Lower lobe of right lung (tissue), 2 donors: ENCODE data around the gene ZNF302. TPM values are rescaled to one million over a fixed set of nuclear protein-coding genes. Genes with fewer than 3 reads are reported as not detected.

Experiments used
- ATAC-seq, 2 donors: fragments of 200-7000 bp; cut with Tn5 transposase; one replicate each; pipeline ENCODE4 v1.9.1; 2020 to 2022; ENCODE audit warnings: mild to moderate bottlenecking in 2 of 2, moderate library complexity in 2 of 2
- DNase-seq: peaks from one replicate; pipeline ENCODE4 v3.0.0-alpha.2; 2020
- H3K27ac ChIP-seq: fragments of 200-600 bp; one replicate; pipeline ENCODE4 v1.8.0; 2022
- H3K27me3 ChIP-seq: fragments of 200-600 bp; one replicate; pipeline ENCODE4 v1.8.0; 2022; ENCODE audit warnings: low read depth
- H3K36me3 ChIP-seq: fragments of 200-600 bp; one replicate; pipeline ENCODE4 v1.8.0; 2022; ENCODE audit warnings: mild to moderate bottlenecking
- H3K4me1 ChIP-seq: fragments of 200-600 bp; one replicate; pipeline ENCODE4 v1.8.0; 2022
- H3K4me3 ChIP-seq: fragments of 200-600 bp; one replicate; pipeline ENCODE4 v1.8.0; 2022; ENCODE audit warnings: mild to moderate bottlenecking
- H3K9me3 ChIP-seq: fragments of 200-600 bp; one replicate; pipeline ENCODE4 v1.8.0; 2022
- CTCF ChIP-seq: fragments of 200-600 bp; IDR thresholded peaks from one replicate; pipeline ENCODE4 v1.8.0; 2022; ENCODE audit warnings: antibody characterized with exemption, mild to moderate bottlenecking
- intact Hi-C: fragments of 100-400 bp; cut with DNase I; formaldehyde crosslinking; loops from one replicate; pipeline ENCODE4 v1.11.0; 2022
- total RNA-seq: library from RNA; stranded (reverse); fragmentation: NEBNext Ultra II Directional; extraction: Animal tissue kit (Norgen Biotek cat#: 25700); gene quantifications from one replicate; pipeline ENCODE4 v1.2.1, GENCODE V29; 2021
- donor health status: DM: no; HTN: yes; CAD: no; lungs with severe emphysema.

The ZNF302 gene
- total RNA-seq, 1 donor from 2014 or later, result 27.2 TPM

GRCh38 chr19:34673590-34673989 is 3.9 kb upstream of the ZNF302 start:
- H3K4me3 ChIP-seq, result no peak overlapping the region
- intact Hi-C loops, result no loop called here
- ATAC-seq, result no peak
- no peak overlapping the region for H3K27ac ChIP-seq
- H3K36me3 ChIP-seq, result no peaks in the 10 kb centered on the region
- no peaks in the 10 kb centered on the region for H3K9me3 ChIP-seq
- DNase-seq, result no peak
- H3K4me1 ChIP-seq, result peaks cover 16% of the 10 kb centered on the region
- TF ChIP-seq CTCF, result no peak
- H3K27me3 ChIP-seq, result no peaks in the 10 kb centered on the region

GRCh38 chr19:34675250-34675649 is 2.2 kb upstream of the ZNF302 start:
- Histone ChIP-seq H3K4me3 (no peak overlapping the region), H3K36me3 (peaks cover 14% of the 10 kb centered on the region), H3K9me3 (peaks cover 5% of the 10 kb centered on the region), H3K27ac (no peak overlapping the region), H3K27me3 (no peaks in the 10 kb centered on the region), H3K4me1 (peaks cover 25% of the 10 kb centered on the region)
- ATAC-seq (no peak), DNase-seq (no peak)
- intact Hi-C loops, result no loop called here
- TF ChIP-seq CTCF, result no peak

- no peak for TF ChIP-seq CTCF
- peaks cover 25% of the 10 kb centered on the region for H3K4me1 ChIP-seq
- intact Hi-C loops, result no loop called here
- ATAC-seq (no peak), DNase-seq (no peak)
- peaks cover 12% of the 10 kb centered on the region for H3K9me3 ChIP-seq
- H3K4me3 ChIP-seq, result no peak overlapping the region
- H3K27me3 ChIP-seq, result no peaks in the 10 kb centered on the region
- peaks cover 19% of the 10 kb centered on the region for H3K36me3 ChIP-seq
- H3K27ac ChIP-seq, result no peak overlapping the region
These were observed 1.6 kb upstream of the ZNF302 start for GRCh38 chr19:34675919-34676318.

- H3K4me1 ChIP-seq, result peaks cover 25% of the 10 kb centered on the region
- H3K36me3 ChIP-seq, result peaks cover 27% of the 10 kb centered on the region
- H3K27me3 ChIP-seq, result no peaks in the 10 kb centered on the region
- H3K4me3 ChIP-seq, result peak within 1 kb of the TSS; percentile 82
- H3K9me3 ChIP-seq, result peaks cover 21% of the 10 kb centered on the region
- intact Hi-C loops, result no loop called here
- peak within 1 kb of the TSS; percentile 99 for H3K27ac ChIP-seq
- DNase-seq (peak; percentile 61), ATAC-seq (peak; percentile 85 to 91)
- no peak for TF ChIP-seq CTCF
These were observed 637 bp upstream of the ZNF302 start, which contains the start of gene SCGB2B2 for GRCh38 chr19:34676697-34677385. SCGB2B2 (minus strand) TSS chr19:34677159; CDS start chr19:34594563, 82,596 bp downstream.

GRCh38 chr19:34678085-34678412 is 571 bp downstream of the ZNF302 start:
- intact Hi-C loops, result no loop called here

More at GRCh38 chr19:34678085-34678412, 571 bp downstream of the ZNF302 start:
- ATAC-seq (peak in 1 of 2 donors; percentile 12), DNase-seq (no peak)
- no peak for TF ChIP-seq CTCF
- Histone ChIP-seq H3K27ac (peak overlapping the region; percentile 99), H3K4me3 (peak overlapping the region; percentile 82), H3K9me3 (peaks cover 26% of the 10 kb centered on the region), H3K36me3 (peaks cover 34% of the 10 kb centered on the region), H3K4me1 (peaks cover 25% of the 10 kb centered on the region), H3K27me3 (no peaks in the 10 kb centered on the region)
